HepG2 (cell line): ENCODE results near the gene GPR65. TPM values are rescaled to one million over a fixed set of nuclear protein-coding genes. Genes with fewer than 3 reads are reported as not detected.
A peak's percentile ranks its signal among the peaks of the same experiment; 100 is the strongest.

ENCODE experiments used
- ATAC-seq: fragments of 200-7000 bp; cut with Tn5 transposase; 3 replicates; pipeline ENCODE4 v1.9.1; 2020; ENCODE audit warnings: mild to moderate bottlenecking, moderate library complexity
- BruUV-seq: library from RNA; stranded (reverse); fragments of 400-500 nt; replicated peaks from 2 replicates; lab custom pipeline; 2021; lab: Mats Ljungman, UMichigan
- CTCF ChIA-PET: fragments of 300-600 bp; formaldehyde crosslinking; extraction: SDS; loops from one replicate; lab custom pipeline; 2021; ENCODE audit warnings: low total read pairs, inconsistent platforms, low intra/inter-chr PET ratio; lab: Yijun Ruan, JAX
- POLR2A ChIA-PET: fragments of 350-600 bp; sonication (Branson Sonifier 250); formaldehyde crosslinking; loops from one replicate; lab custom pipeline; 2020; ENCODE audit warnings: antibody characterized with exemption, inconsistent platforms; lab: Yijun Ruan, JAX
- DNase-seq: peaks from one replicate; pipeline ENCODE4 v3.0.0-alpha.2; 2015; ENCODE audit warnings: low spot score
- FAIRE-seq: peaks from 3 replicates; lab custom pipeline; 2011; peaks lifted over from hg19 to GRCh38; lab: Jason Lieb, UNC
- H2AFZ ChIP-seq: one replicate; pipeline ENCODE4 v1.6.1; 2011; ENCODE audit warnings: low read length, inconsistent platforms
- H3K27ac ChIP-seq: fragments of 300-600 bp; 3 replicates; pipeline ENCODE4 v1.8.0; 2011; ENCODE audit warnings: mixed run types, mild to moderate bottlenecking, mixed read lengths, low read length, inconsistent platforms; ENCODE audit not compliant: insufficient read depth; ENCODE audit errors: extremely low read length
- H3K27me3 ChIP-seq, 2 experiments: fragments of 200-600 bp in 1 of 2; 2 replicates in 1 of 2; 3 replicates in 1 of 2; pipeline versions ENCODE4 v1.6.0 to v1.8.0; 2011; ENCODE audit warnings: low read length in 2 of 2, mild to moderate bottlenecking in 2 of 2, moderate library complexity in 2 of 2, inconsistent platforms in 1 of 2; ENCODE audit not compliant: insufficient read depth in 2 of 2, control insufficient read depth in 1 of 2
- H3K36me3 ChIP-seq, 2 experiments: fragments of 200-600 bp in 1 of 2; replicated peaks in 1 of 2; 2 replicates in 1 of 2; 3 replicates in 1 of 2; pipeline versions ENCODE4 v1.5.1 to v1.8.0; 2011; ENCODE audit warnings: low read length in 2 of 2, inconsistent platforms in 1 of 2; ENCODE audit not compliant: insufficient read depth in 2 of 2, control insufficient read depth in 1 of 2
- H3K4me1 ChIP-seq: 2 replicates; pipeline ENCODE4 v1.5.1; 2012; ENCODE audit warnings: low read length, inconsistent platforms; ENCODE audit not compliant: insufficient read depth
- H3K4me2 ChIP-seq: 2 replicates; pipeline ENCODE4 v1.6.0; 2011; ENCODE audit warnings: low read depth, low read length, inconsistent platforms
- H3K4me3 ChIP-seq, 3 experiments: fragments of 200-600 bp in 1 of 3; sonication (generic), shearing (Covaris generic) in 1 of 3; replicated peaks in 1 of 3; 2 replicates each; pipeline ENCODE4 v1.5.1; 2011 to 2016; ENCODE audit warnings: low read length in 3 of 3, inconsistent platforms in 2 of 3, low read depth in 2 of 3, mild to moderate bottlenecking in 2 of 3, control low read depth in 1 of 3, mixed read lengths in 1 of 3; ENCODE audit not compliant: insufficient read depth in 1 of 3
- H3K79me2 ChIP-seq: one replicate; pipeline ENCODE4 v1.6.1; 2011; ENCODE audit warnings: low read length, inconsistent platforms; ENCODE audit not compliant: insufficient read depth
- H3K9ac ChIP-seq: 2 replicates; pipeline ENCODE4 v1.6.0; 2011; ENCODE audit warnings: mild to moderate bottlenecking, low read depth, low read length, inconsistent platforms; ENCODE audit not compliant: insufficient read depth
- H3K9me3 ChIP-seq: 2 replicates; pipeline ENCODE4 v1.5.1; 2012; ENCODE audit warnings: mild to moderate bottlenecking, low read length
- H4K20me1 ChIP-seq: 2 replicates; pipeline ENCODE4 v1.6.0; 2011; ENCODE audit warnings: inconsistent platforms, mild to moderate bottlenecking, low read length, moderate library complexity; ENCODE audit not compliant: insufficient read depth
- ATF2 ChIP-seq: sonication (generic); formaldehyde crosslinking; IDR thresholded peaks from 2 replicates; pipeline ENCODE4 v1.4.0; 2020; ENCODE audit warnings: missing genetic modification reagents
- ATF7 ChIP-seq, 2 experiments: fragments of 450-650 bp in 1 of 2; sonication (generic) in 1 of 2; formaldehyde crosslinking in 1 of 2; IDR thresholded peaks; 2 replicates each; pipeline versions ENCODE4 v1.4.0 to v1.6.1; 2016 to 2020; ENCODE audit warnings: antibody characterized with exemption in 1 of 2, mild to moderate bottlenecking in 1 of 2, missing genetic modification reagents in 1 of 2
- HOXA9 ChIP-seq: sonication (generic); formaldehyde crosslinking; IDR thresholded peaks from 2 replicates; pipeline ENCODE4 v1.8.1; 2022; ENCODE audit warnings: missing genetic modification reagents, mild to moderate bottlenecking, moderate library complexity, borderline replicate concordance
- NFE2 ChIP-seq: sonication (generic); formaldehyde crosslinking; IDR thresholded peaks from 2 replicates; pipeline ENCODE4 v1.4.0; 2020; ENCODE audit warnings: missing genetic modification reagents
- NONO ChIP-seq, 2 experiments: fragments of 450-650 bp in 1 of 2; sonication (generic) in 1 of 2; formaldehyde crosslinking in 1 of 2; IDR thresholded peaks in 1 of 2; conservative IDR thresholded peaks in 1 of 2; 2 replicates each; pipeline versions ENCODE4 v1.6.1 to v1.8.0; 2017 to 2022; ENCODE audit warnings: mild to moderate bottlenecking in 1 of 2, missing genetic modification reagents in 1 of 2, moderate library complexity in 1 of 2
- PHF20 ChIP-seq: sonication (generic); formaldehyde crosslinking; IDR thresholded peaks from 2 replicates; pipeline ENCODE4 v1.5.0; 2020; ENCODE audit warnings: mild to moderate bottlenecking, missing genetic modification reagents
- RCOR2 ChIP-seq: IDR thresholded peaks from 2 replicates; pipeline ENCODE4 v1.6.1; 2016; ENCODE audit warnings: missing biosample characterization, missing genetic modification reagents
- SNAPC5 ChIP-seq: sonication (generic); formaldehyde crosslinking; IDR thresholded peaks from 2 replicates; pipeline ENCODE4 v1.8.1; 2023; ENCODE audit warnings: mild to moderate bottlenecking, missing genetic modification reagents, borderline replicate concordance
- SRF ChIP-seq: IDR thresholded peaks from 2 replicates; pipeline ENCODE4 v1.6.1; 2011; ENCODE audit warnings: mild to moderate bottlenecking, low read depth, low read length, moderate library complexity
- TEF ChIP-seq: sonication (generic); formaldehyde crosslinking; IDR thresholded peaks from 2 replicates; pipeline ENCODE4 v1.5.0; 2020; ENCODE audit warnings: missing genetic modification reagents
- THAP9 ChIP-seq: sonication (generic); formaldehyde crosslinking; IDR thresholded peaks from 2 replicates; pipeline ENCODE4; 2020; ENCODE audit warnings: missing genetic modification reagents, mild to moderate bottlenecking, borderline replicate concordance
- ZBTB39 ChIP-seq: sonication (generic); formaldehyde crosslinking; IDR thresholded peaks from 2 replicates; pipeline ENCODE4 v1.5.0; 2020; ENCODE audit warnings: missing genetic modification reagents
- ZNF546 ChIP-seq: sonication (generic); formaldehyde crosslinking; conservative IDR thresholded peaks from 2 replicates; pipeline ENCODE4 v1.8.1; 2023; ENCODE audit warnings: mild to moderate bottlenecking, missing genetic modification reagents
- ZNF572 ChIP-seq: sonication (generic); formaldehyde crosslinking; IDR thresholded peaks from 2 replicates; pipeline ENCODE4 v1.5.1; 2020; ENCODE audit warnings: mild to moderate bottlenecking, missing genetic modification reagents
- ZNF704 ChIP-seq: sonication (generic); formaldehyde crosslinking; IDR thresholded peaks from 2 replicates; pipeline ENCODE4 v1.8.1; 2023; ENCODE audit warnings: mild to moderate bottlenecking, inconsistent platforms, moderate library complexity, missing genetic modification reagents, borderline replicate concordance
- WGBS: methylation state at CpG from one replicate; pipeline ENCODE4 v1.1.6; 2017; ENCODE audit warnings: low lambda C conversion rate; 5-methylcytosine and 5-hydroxymethylcytosine counted together
- in situ Hi-C: cut with HindIII; loops from 2 replicates; pipeline ENCODE4 v1.10.0; 2017; ENCODE audit warnings: low pct_unique_long_range_greater_than_20kb; ENCODE audit not compliant: extremely low pct_ligation_motif_present
- intact Hi-C: fragments of 100-400 bp; cut with micrococcal nuclease; formaldehyde crosslinking; loops from one replicate; pipeline ENCODE4 v1.10.0; 2022; ENCODE audit not compliant: unreplicated experiment
- polyA plus RNA-seq, 8 experiments: library from polyadenylated mRNA; depleted of rRNA in 3 of 8; stranded (reverse) in 7 of 8; unstranded in 1 of 8; fragments of >200 nt; fragmentation: Illumina TruSeq in 4 of 8; extraction: Trizol in 4 of 8; gene quantifications; 2 replicates each; pipeline versions ENCODE4 v1.2.1 to v1.2.3, GENCODE V29; 2011 to 2016; ENCODE audit warnings: low read depth in 4 of 8, missing spikeins in 1 of 8, mixed read lengths in 1 of 8; ENCODE audit not compliant: insufficient read depth in 1 of 8
- total RNA-seq, 5 experiments: library from RNA; depleted of rRNA; stranded (reverse); fragments of >200 nt; fragmentation: Illumina TruSeq; extraction: Trizol; gene quantifications; 2 replicates each; pipeline ENCODE4 v1.2.3, GENCODE V29; 2016; ENCODE audit warnings: low read depth in 1 of 5

The GPR65 gene
- total and polyA plus RNA-seq, 2 of the 13 experiments (the other 11 are each of a cell fraction or from before 2014, with no cell fraction given): not detected

GRCh38 chr14:88030079-88030478 is 25.1 kb downstream of the GPR65 start (continued):
- no peak for TF ChIP-seq SNAPC5 (CRISPR knock-in tag)
- no peak for TF ChIP-seq THAP9 (CRISPR knock-in tag)
- no peak for TF ChIP-seq RCOR2 (CRISPR knock-in tag)
- TF ChIP-seq NFE2: no peak
- no peak for TF ChIP-seq HOXA9
- no peak for TF ChIP-seq TEF (CRISPR knock-in tag)

GRCh38 chr14:88030892-88031291 is 26.0 kb downstream of the GPR65 start:
- Histone ChIP-seq H2AFZ (no peak overlapping the region), H3K27ac (no peak overlapping the region), H3K79me2 (peaks cover 49% of the 10 kb centered on the region), H3K9ac (no peak overlapping the region), H4K20me1 (no peaks in the 10 kb centered on the region), H3K36me3 (peaks cover 6 to 19% of the 10 kb centered on the region in 2 experiments; a peak in 3 of 5 replicates), H3K4me1 (peaks cover 44% of the 10 kb centered on the region), H3K27me3 (no peaks in the 10 kb centered on the region), H3K4me2 (no peak overlapping the region), H3K4me3 (no peak overlapping the region), H3K9me3 (no peaks in the 10 kb centered on the region)
- no TSS peak for BruUV-seq
- no peak for ATAC-seq
- 89% methylated on average over 1 of the region's 1 CpG for WGBS
- DNase-seq: no peak
- FAIRE-seq: no peak
- intact Hi-C loops (no loop called here), in situ Hi-C loops (no loop called here)
- ChIA-PET POLR2A (no interaction called here), CTCF (no interaction called here)
- TF ChIP-seq PHF20 (CRISPR knock-in tag) (no peak), NONO (IDR thresholded peaks at IDR 0.05) (no peak), NONO (CRISPR knock-in tag; conservative IDR thresholded peaks at IDR 0.05) (no peak), ZNF546 (CRISPR knock-in tag) (no peak), ATF7 (IDR thresholded peaks at IDR 0.05) (peak; percentile 94), ATF7 (CRISPR knock-in tag; IDR thresholded peaks at IDR 0.05) (no peak), ZNF572 (CRISPR knock-in tag) (no peak), SRF (no peak), ZNF704 (CRISPR knock-in tag) (no peak), ATF2 (CRISPR knock-in tag) (no peak), ZBTB39 (CRISPR knock-in tag) (no peak)
